Testis (tissue), 3 donors: Measurements from ENCODE around the gene USP36. TPM values are rescaled to one million over a fixed set of nuclear protein-coding genes. Genes with fewer than 3 reads are reported as not detected.

Experiments used
- DNase-seq: peaks from one replicate; pipeline ENCODE4 v3.0.0-alpha.2; 2019
- H3K27ac ChIP-seq, 2 donors: fragments of 200-600 bp; sonication (generic); one replicate each; pipeline ENCODE4 v1.5.1; 2019
- H3K27me3 ChIP-seq: fragments of 200-600 bp; sonication (generic); one replicate; pipeline ENCODE4 v1.5.1; 2019
- H3K36me3 ChIP-seq: fragments of 200-600 bp; sonication (generic); one replicate; pipeline ENCODE4 v1.5.1; 2017; ENCODE audit warnings: low read depth; ENCODE audit errors: missing control alignments
- H3K4me1 ChIP-seq: fragments of 200-600 bp; sonication (generic); one replicate; pipeline ENCODE4 v1.5.1; 2019
- H3K4me3 ChIP-seq, 2 donors: fragments of 200-600 bp; sonication (generic); one replicate each; pipeline ENCODE4 v1.5.1; 2017 to 2019
- H3K9me3 ChIP-seq: fragments of 200-600 bp; sonication (generic); one replicate; pipeline ENCODE4 v1.5.1; 2017
- CTCF ChIP-seq, 3 experiments: fragments of 450-650 bp in 2 of 3; fragments of 200-600 bp in 1 of 3; sonication (generic) in 1 of 3; IDR thresholded peaks; one replicate each; pipeline ENCODE4 v1.5.1; 2016 to 2019; ENCODE audit warnings: antibody characterized with exemption in 3 of 3, mild to moderate bottlenecking in 2 of 3, moderate library complexity in 1 of 3
- POLR2A ChIP-seq: fragments of 450-650 bp; IDR thresholded peaks from one replicate; pipeline ENCODE4 v1.6.1; 2017; ENCODE audit warnings: antibody characterized with exemption, mild to moderate bottlenecking, moderate library complexity
- WGBS, 2 donors: methylation state at CpG; one replicate each; pipeline ENCODE4 v1.1.5; 2018; 5-methylcytosine and 5-hydroxymethylcytosine counted together
- intact Hi-C: fragments of 100-400 bp; cut with DNase I; formaldehyde crosslinking; loops from one replicate; pipeline ENCODE4 v1.15.1; 2023; ENCODE audit warnings: low total_unique reads
- polyA plus RNA-seq: library from polyadenylated mRNA; stranded (reverse); fragments of 350-450 nt; fragmentation: Illumina TruSeq; extraction: RNeasy Lipid Tissue Mini Kit (QIAGEN cat#74804); gene quantifications from one replicate; pipeline ENCODE4 v1.2.3, GENCODE V29; 2014; ENCODE audit warnings: low read depth, low replicate concordance; ENCODE audit not compliant: insufficient read depth
- total RNA-seq, 2 donors: library from RNA; depleted of rRNA; stranded (reverse); fragments of >200 nt; gene quantifications; one replicate each; pipeline ENCODE4 v1.2.3, GENCODE V29; 2016

USP36 gene
- total and polyA plus RNA-seq, 3 donors from 2014 or later: 32.8 to 79.8 (median 77.5) TPM

- no peaks in the 10 kb centered on the region for H3K9me3 ChIP-seq
- peaks cover 10% of the 10 kb centered on the region for H3K4me1 ChIP-seq
- TF ChIP-seq POLR2A: no peak
- no peak for TF ChIP-seq CTCF (IDR thresholded peaks at IDR 0.05)
- H3K27me3 ChIP-seq: no peaks in the 10 kb centered on the region
- 84 to 87% methylated on average over 5 of the region's 5 CpGs for WGBS, 2 donors
- intact Hi-C loops: no loop called here
- no peak overlapping the region for H3K4me3 ChIP-seq
- H3K27ac ChIP-seq: no peak overlapping the region
- H3K36me3 ChIP-seq: no peaks in the 10 kb centered on the region
- DNase-seq: no peak
Measured at GRCh38 chr17:78789149-78789662, 51.4 kb downstream of the USP36 start.

DNA sequence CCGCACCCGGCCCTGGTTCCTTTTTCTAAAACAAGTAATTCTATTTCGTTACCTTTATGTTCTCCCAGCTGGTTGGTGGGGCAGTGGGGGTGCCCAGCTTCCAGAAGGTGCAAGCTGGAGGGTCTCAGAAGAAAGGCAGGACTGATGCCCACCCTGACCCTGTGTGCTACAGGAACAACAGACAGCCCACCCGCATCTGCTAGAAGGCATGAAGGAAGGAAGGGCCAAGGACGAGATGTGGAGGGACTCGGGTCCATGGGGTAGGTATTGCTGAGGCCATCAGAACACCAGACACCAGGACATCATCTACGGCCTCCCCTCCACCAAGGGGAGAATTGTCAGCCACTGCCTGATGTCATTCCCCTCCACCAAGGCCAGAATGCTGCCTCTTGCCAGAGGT lies 52.2 kb downstream of the USP36 start:
- TF ChIP-seq POLR2A: no peak
- TF ChIP-seq CTCF (IDR thresholded peaks at IDR 0.05): no peak
- intact Hi-C loops: no loop called here
- Histone ChIP-seq H3K27ac (no peak overlapping the region), H3K9me3 (no peaks in the 10 kb centered on the region), H3K36me3 (no peaks in the 10 kb centered on the region), H3K27me3 (no peaks in the 10 kb centered on the region), H3K4me3 (no peak overlapping the region), H3K4me1 (peaks cover 16% of the 10 kb centered on the region)
- DNase-seq: no peak
- WGBS, 2 donors: 96 to 97% methylated on average over 7 of the region's 7 CpGs

DNA sequence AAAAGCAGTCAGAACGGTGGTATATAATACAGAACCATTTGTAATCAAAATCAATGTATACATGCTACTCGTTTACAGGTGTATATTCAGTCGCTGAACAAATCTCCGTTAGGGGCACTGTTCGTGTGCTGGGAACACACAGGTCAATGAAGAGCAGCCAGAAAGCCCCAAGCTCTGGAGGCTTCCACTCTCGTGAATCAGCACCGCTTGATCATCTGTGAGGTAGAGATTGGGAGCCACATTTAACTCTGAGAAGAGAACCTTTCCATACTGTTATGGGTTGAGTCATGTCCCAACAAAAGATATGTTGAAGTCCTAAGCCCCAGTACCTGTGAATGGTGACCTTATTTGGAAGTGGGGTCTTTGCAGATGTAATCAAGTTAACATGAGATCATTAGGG lies 53.2 kb downstream of the USP36 start:
- no peaks in the 10 kb centered on the region for H3K9me3 ChIP-seq
- 79 to 84% methylated on average over 7 of the region's 7 CpGs for WGBS, 2 donors
- DNase-seq: no peak
- no peak overlapping the region for H3K4me3 ChIP-seq
- no peaks in the 10 kb centered on the region for H3K36me3 ChIP-seq
- TF ChIP-seq CTCF (IDR thresholded peaks at IDR 0.05) (no peak), POLR2A (no peak)
- no peaks in the 10 kb centered on the region for H3K27me3 ChIP-seq
- intact Hi-C loops: no loop called here
- H3K27ac ChIP-seq: no peak overlapping the region
- peaks cover 22% of the 10 kb centered on the region for H3K4me1 ChIP-seq

DNA sequence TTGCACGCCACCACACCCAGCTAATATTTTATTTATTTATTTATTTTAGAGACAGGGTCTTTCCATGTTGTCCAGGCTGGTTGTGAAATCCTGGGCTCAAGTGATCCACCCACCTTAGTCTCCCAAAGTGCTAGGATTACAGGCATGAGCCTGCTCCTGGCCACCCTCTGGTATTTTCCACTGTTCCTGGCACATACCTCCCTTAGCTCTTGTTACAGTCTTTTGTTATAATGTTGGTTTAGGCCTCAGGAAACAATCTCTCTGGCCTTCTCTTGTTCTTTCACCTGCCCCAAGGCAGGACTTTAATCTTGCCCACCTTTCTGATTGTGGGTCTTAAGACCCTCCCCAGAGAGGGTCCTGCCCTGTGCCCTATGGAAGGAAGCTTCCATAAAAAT lies 55.0 kb downstream of the USP36 start:
- H3K36me3 ChIP-seq: no peaks in the 10 kb centered on the region
- TF ChIP-seq POLR2A (no peak), CTCF (IDR thresholded peaks at IDR 0.05) (no peak)
- DNase-seq: no peak
- H3K27me3 ChIP-seq: no peaks in the 10 kb centered on the region
- no peaks in the 10 kb centered on the region for H3K9me3 ChIP-seq
- WGBS, 2 donors: 95 to 97% methylated on average over 1 of the region's 1 CpG
- intact Hi-C loops: no loop called here
- no peak overlapping the region for H3K27ac ChIP-seq
- no peak overlapping the region for H3K4me3 ChIP-seq
- peaks cover 12% of the 10 kb centered on the region for H3K4me1 ChIP-seq

DNA sequence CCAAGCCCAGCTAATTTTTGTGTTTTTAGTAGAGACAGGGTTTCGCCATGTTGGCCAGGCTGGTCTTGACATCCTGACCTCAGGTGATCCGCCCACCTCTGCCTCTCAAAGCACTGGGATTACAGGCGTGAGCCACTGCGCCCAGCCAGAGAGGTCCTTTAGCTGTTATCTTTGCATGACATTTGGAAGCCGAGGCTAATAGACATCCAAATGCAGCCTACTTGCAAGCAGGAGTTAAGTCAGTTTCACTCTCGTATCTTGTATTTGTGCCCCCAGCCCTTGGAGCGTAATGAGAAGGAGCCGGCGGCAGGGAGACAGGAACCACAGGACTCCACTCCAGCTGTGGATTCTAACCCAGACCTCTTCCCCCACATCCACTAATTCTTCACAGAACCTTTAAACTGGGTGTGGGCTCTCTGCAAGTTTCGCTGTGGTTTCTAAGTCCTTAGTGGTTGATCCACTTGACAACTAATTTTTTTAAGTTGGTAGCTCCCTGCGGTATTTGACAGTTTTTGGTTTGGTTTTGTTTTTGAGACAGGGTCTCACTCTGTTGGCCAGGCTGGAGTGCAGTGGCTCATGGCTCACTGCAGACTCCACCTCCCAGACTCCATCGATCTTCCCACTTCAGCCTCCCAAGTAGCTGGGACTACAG lies 55.5 kb downstream of the USP36 start:
- Histone ChIP-seq H3K4me3 (no peak overlapping the region), H3K27me3 (no peaks in the 10 kb centered on the region), H3K27ac (no peak overlapping the region), H3K36me3 (no peaks in the 10 kb centered on the region), H3K4me1 (peaks cover 14% of the 10 kb centered on the region), H3K9me3 (no peaks in the 10 kb centered on the region)
- WGBS, 2 donors: 91 to 93% methylated on average over 12 of the region's 12 CpGs
- intact Hi-C loops: no loop called here
- no peak for DNase-seq
- TF ChIP-seq CTCF (IDR thresholded peaks at IDR 0.05) (no peak), POLR2A (no peak)
